ENCODE data around the gene ORAI3. TPM values are rescaled to one million over a fixed set of nuclear protein-coding genes. Genes with fewer than 3 reads are reported as not detected.

The ORAI3 gene
- total RNA-seq, 1 experiment from 2014 or later, result 26.9 TPM

DNA sequence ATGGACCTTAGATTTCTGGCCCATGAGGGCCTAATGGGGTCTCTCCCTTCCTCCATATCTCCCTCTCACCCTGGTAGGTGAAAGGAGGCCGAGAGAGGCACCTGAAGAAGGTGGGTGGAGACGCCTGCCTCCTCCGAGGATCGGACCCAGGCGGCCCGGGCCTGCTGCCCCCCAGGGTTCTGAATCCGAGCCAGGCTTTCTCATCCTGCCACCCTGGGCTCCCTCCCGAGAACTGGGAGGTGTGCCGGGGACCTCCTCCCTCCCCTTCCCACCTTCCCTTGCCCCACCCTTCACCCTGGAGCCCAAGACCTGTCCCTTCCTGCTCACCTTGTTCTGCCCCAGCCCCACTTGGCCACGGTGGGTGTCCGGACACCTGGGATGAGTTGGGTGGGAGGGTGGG lies 20.5 kb upstream of the ORAI3 start:
- no peak overlapping the region for H3K4me3 ChIP-seq (ENCODE audit: low read depth in 2 of 2, low read length in 2 of 2)
- H3K36me3 ChIP-seq (ENCODE audit: control insufficient read depth, insufficient read depth, low read length), result no peaks in the 10 kb centered on the region
- peaks cover 9% of the 10 kb centered on the region for H3K4me1 ChIP-seq (ENCODE audit: control insufficient read depth, insufficient read depth, low read length)
- POLR2A ChIA-PET, result no interaction called here
- intact Hi-C loops (cut with micrococcal nuclease; ENCODE audit: unreplicated experiment) (no loop called here), in situ Hi-C loops (cut with HindIII; ENCODE audit: low pct_unique_long_range_greater_than_20kb, low sequenced_read_pairs) (no loop called here)
- DNase-seq (ENCODE audit: low read depth, low spot score) (no peak), ATAC-seq (no peak)
- H3K27ac ChIP-seq (ENCODE audit: low read length), result no peak overlapping the region
- TF ChIP-seq TCF7L2 (IDR thresholded peaks at IDR 0.05; ENCODE audit: low read depth, low read length) (no peak), POLR2AphosphoS5 (IDR thresholded peaks at IDR 0.05; ENCODE audit: low read depth, low read length) (no peak), REST (IDR thresholded peaks at IDR 0.05; ENCODE audit: insufficient read depth in 1 of 2, low read depth in 2 of 2, low read length in 1 of 2) (no peak), SIN3A (IDR thresholded peaks at IDR 0.05; ENCODE audit: borderline replicate concordance, insufficient read depth, low read depth, low read length) (no peak)
- TF ChIP-seq, protein P1, sequence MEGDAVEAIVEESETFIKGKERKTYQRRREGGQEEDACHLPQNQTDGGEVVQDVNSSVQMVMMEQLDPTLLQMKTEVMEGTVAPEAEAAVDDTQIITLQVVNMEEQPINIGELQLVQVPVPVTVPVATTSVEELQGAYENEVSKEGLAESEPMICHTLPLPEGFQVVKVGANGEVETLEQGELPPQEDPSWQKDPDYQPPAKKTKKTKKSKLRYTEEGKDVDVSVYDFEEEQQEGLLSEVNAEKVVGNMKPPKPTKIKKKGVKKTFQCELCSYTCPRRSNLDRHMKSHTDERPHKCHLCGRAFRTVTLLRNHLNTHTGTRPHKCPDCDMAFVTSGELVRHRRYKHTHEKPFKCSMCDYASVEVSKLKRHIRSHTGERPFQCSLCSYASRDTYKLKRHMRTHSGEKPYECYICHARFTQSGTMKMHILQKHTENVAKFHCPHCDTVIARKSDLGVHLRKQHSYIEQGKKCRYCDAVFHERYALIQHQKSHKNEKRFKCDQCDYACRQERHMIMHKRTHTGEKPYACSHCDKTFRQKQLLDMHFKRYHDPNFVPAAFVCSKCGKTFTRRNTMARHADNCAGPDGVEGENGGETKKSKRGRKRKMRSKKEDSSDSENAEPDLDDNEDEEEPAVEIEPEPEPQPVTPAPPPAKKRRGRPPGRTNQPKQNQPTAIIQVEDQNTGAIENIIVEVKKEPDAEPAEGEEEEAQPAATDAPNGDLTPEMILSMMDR (IDR thresholded peaks at IDR 0.05), result no peak
- CTCF ChIA-PET, result no interaction called here
- no TSS peak for BruUV-seq (replicated peaks)
- no peaks in the 10 kb centered on the region for H3K9me3 ChIP-seq (ENCODE audit: control insufficient read depth, insufficient read depth, low read depth, low read length)
- no peaks in the 10 kb centered on the region for H3K27me3 ChIP-seq (ENCODE audit: control insufficient read depth, insufficient read depth, low read length)

DNA sequence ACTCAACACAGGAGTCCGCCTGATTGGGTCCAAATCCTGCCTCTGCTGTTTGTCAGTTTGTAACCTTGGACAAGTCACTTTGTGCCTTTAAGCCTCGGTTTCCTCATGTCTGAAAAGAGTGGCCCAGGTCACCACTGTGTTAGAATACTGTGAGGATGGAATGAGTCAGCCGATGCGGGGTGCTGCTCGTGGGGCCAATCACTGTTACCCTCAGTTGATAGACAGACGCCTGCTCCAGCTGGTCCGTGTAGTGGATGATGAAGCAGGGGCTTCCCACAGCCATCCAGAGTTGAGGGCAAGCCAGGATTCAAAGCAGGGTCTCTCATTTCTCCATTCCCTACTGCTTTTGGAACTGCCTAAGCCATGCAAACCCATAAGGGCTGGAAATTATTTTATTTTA lies 19.7 kb upstream of the ORAI3 start:
- CTCF ChIA-PET, result interaction anchor here (1.0 kb wide), 1 partner anchor 12 kb away, joined by 3 read pairs; no protein-coding TSS in a partner anchor
- TF ChIP-seq SIN3A (IDR thresholded peaks at IDR 0.05; ENCODE audit: borderline replicate concordance, insufficient read depth, low read depth, low read length), result no peak
- TF ChIP-seq TCF7L2 (IDR thresholded peaks at IDR 0.05; ENCODE audit: low read depth, low read length), result no peak
- no peak for TF ChIP-seq REST (IDR thresholded peaks at IDR 0.05; ENCODE audit: insufficient read depth in 1 of 2, low read depth in 2 of 2, low read length in 1 of 2)
- TF ChIP-seq, protein P1 (IDR thresholded peaks at IDR 0.05), result no peak
- no peak for TF ChIP-seq POLR2AphosphoS5 (IDR thresholded peaks at IDR 0.05; ENCODE audit: low read depth, low read length)

More for the DNA sequence above, 19.7 kb upstream of the ORAI3 start:
- DNase-seq (ENCODE audit: low read depth, low spot score) (no peak), ATAC-seq (no peak)
- no TSS peak for BruUV-seq (replicated peaks)
- Histone ChIP-seq H3K9me3 (ENCODE audit: control insufficient read depth, insufficient read depth, low read depth, low read length) (no peaks in the 10 kb centered on the region), H3K4me3 (ENCODE audit: low read depth in 2 of 2, low read length in 2 of 2) (no peak overlapping the region), H3K36me3 (ENCODE audit: control insufficient read depth, insufficient read depth, low read length) (no peaks in the 10 kb centered on the region), H3K4me1 (ENCODE audit: control insufficient read depth, insufficient read depth, low read length) (peaks cover 9% of the 10 kb centered on the region), H3K27ac (ENCODE audit: low read length) (no peak overlapping the region), H3K27me3 (ENCODE audit: control insufficient read depth, insufficient read depth, low read length) (no peaks in the 10 kb centered on the region)
- in situ Hi-C loops (cut with HindIII; ENCODE audit: low pct_unique_long_range_greater_than_20kb, low sequenced_read_pairs), result no loop called here
- POLR2A ChIA-PET, result no interaction called here
- intact Hi-C loops (cut with micrococcal nuclease; ENCODE audit: unreplicated experiment), result no loop called here

All from Panc1 (cell line).